WTC11 (cell line): ENCODE results near the gene CDK17. TPM values are rescaled to one million over a fixed set of nuclear protein-coding genes. Genes with fewer than 3 reads are reported as not detected.

Experiments used
- ATAC-seq: fragments of 200-7000 bp; cut with Tn5 transposase; 2 replicates; pipeline ENCODE4 v1.10.0; 2021; ENCODE audit warnings: mild to moderate bottlenecking, moderate library complexity
- CTCF ChIA-PET: fragments of 300-600 bp; sonication (Branson Sonifier 250); formaldehyde crosslinking; loops from one replicate; lab custom pipeline; 2021; ENCODE audit warnings: antibody characterized with exemption; lab: Charles Lee
- POLR2A ChIA-PET: fragments of 350-600 bp; sonication (Branson Sonifier 250); formaldehyde crosslinking; loops from one replicate; lab custom pipeline; 2021; ENCODE audit warnings: antibody characterized with exemption; lab: Charles Lee
- DNase-seq: peaks from one replicate; pipeline ENCODE4 v3.0.0; 2021; ENCODE audit warnings: low spot score
- H3K27ac Mint-ChIP-seq: 2 replicates; pipeline ENCODE4 v1.8.0; 2021; ENCODE audit warnings: mixed read lengths
- H3K27me3 Mint-ChIP-seq: 2 replicates; pipeline ENCODE4 v1.8.0; 2021; ENCODE audit warnings: low read depth, mild to moderate bottlenecking, moderate library complexity, mixed read lengths
- H3K36me3 Mint-ChIP-seq: 2 replicates; pipeline ENCODE4 v1.8.0; 2021; ENCODE audit warnings: mixed read lengths
- H3K4me1 Mint-ChIP-seq: 2 replicates; pipeline ENCODE4 v1.8.0; 2022; ENCODE audit warnings: mixed read lengths
- H3K4me3 Mint-ChIP-seq: 2 replicates; pipeline ENCODE4 v1.8.0; 2021; ENCODE audit warnings: mild to moderate bottlenecking, moderate library complexity, mixed read lengths
- H3K9me3 Mint-ChIP-seq: 2 replicates; pipeline ENCODE4 v1.8.0; 2021; ENCODE audit warnings: mixed read lengths
- ATF3 ChIP-seq: sonication (generic); formaldehyde crosslinking; conservative IDR thresholded peaks from 2 replicates; pipeline ENCODE4 v1.8.1; 2022; ENCODE audit warnings: mild to moderate bottlenecking, missing genetic modification reagents
- CDX4 ChIP-seq: fragments of 250-450 bp; sonication (Bioruptor Pico); IDR thresholded peaks from 2 replicates; pipeline ENCODE4 v1.9.0; 2021; ENCODE audit warnings: moderate library complexity, mild to moderate bottlenecking, inconsistent platforms, borderline replicate concordance
- ESRRA ChIP-seq: sonication (generic); formaldehyde crosslinking; IDR thresholded peaks from 2 replicates; pipeline ENCODE4 v1.8.1; 2022; ENCODE audit warnings: mild to moderate bottlenecking, missing genetic modification reagents, borderline replicate concordance
- FOXJ3 ChIP-seq: sonication (generic); formaldehyde crosslinking; IDR thresholded peaks from 2 replicates; pipeline ENCODE4 v1.9.0; 2021; ENCODE audit warnings: missing genetic modification reagents, mild to moderate bottlenecking, borderline replicate concordance
- FOXK1 ChIP-seq: sonication (generic); formaldehyde crosslinking; IDR thresholded peaks from 2 replicates; pipeline ENCODE4 v1.8.0; 2022; ENCODE audit warnings: mild to moderate bottlenecking, moderate library complexity, missing genetic modification reagents
- GABPB1 ChIP-seq: sonication (generic); formaldehyde crosslinking; IDR thresholded peaks from 2 replicates; pipeline ENCODE4 v1.8.1; 2023; ENCODE audit warnings: mild to moderate bottlenecking, missing genetic modification reagents
- HMGA2 ChIP-seq: fragments of 250-450 bp; sonication (Bioruptor Pico); IDR thresholded peaks from 2 replicates; pipeline ENCODE4 v1.4.0; 2021; ENCODE audit warnings: mild to moderate bottlenecking, moderate library complexity
- HMGXB4 ChIP-seq: sonication (generic); formaldehyde crosslinking; IDR thresholded peaks from 2 replicates; pipeline ENCODE4 v1.8.1; 2023; ENCODE audit warnings: mild to moderate bottlenecking, moderate library complexity, missing genetic modification reagents
- NR1H2 ChIP-seq: sonication (generic); formaldehyde crosslinking; IDR thresholded peaks from 2 replicates; pipeline ENCODE4 v1.9.0; 2021; ENCODE audit warnings: mild to moderate bottlenecking, moderate library complexity, missing genetic modification reagents
- PRDM15 ChIP-seq: sonication (generic); formaldehyde crosslinking; IDR thresholded peaks from 2 replicates; pipeline ENCODE4 v1.8.0; 2022; ENCODE audit warnings: missing genetic modification reagents
- RELA ChIP-seq: sonication (generic); formaldehyde crosslinking; IDR thresholded peaks from 2 replicates; pipeline ENCODE4 v1.8.1; 2022; ENCODE audit warnings: missing genetic modification reagents, mild to moderate bottlenecking, borderline replicate concordance
- RORB ChIP-seq: fragments of 250-450 bp; sonication (Bioruptor Pico); IDR thresholded peaks from 2 replicates; pipeline ENCODE4 v1.9.0; 2021; ENCODE audit warnings: mild to moderate bottlenecking
- STAT6 ChIP-seq: sonication (generic); formaldehyde crosslinking; conservative IDR thresholded peaks from 2 replicates; pipeline ENCODE4 v1.8.1; 2023; ENCODE audit warnings: mild to moderate bottlenecking, low read depth, missing genetic modification reagents, moderate library complexity
- TCF7 ChIP-seq: sonication (generic); formaldehyde crosslinking; IDR thresholded peaks from 2 replicates; pipeline ENCODE4 v1.8.0; 2022; ENCODE audit warnings: mild to moderate bottlenecking, low read depth, missing genetic modification reagents, moderate library complexity
- USF1 ChIP-seq: sonication (generic); formaldehyde crosslinking; IDR thresholded peaks from 2 replicates; pipeline ENCODE4 v1.8.0; 2022; ENCODE audit warnings: mild to moderate bottlenecking, missing genetic modification reagents
- total RNA-seq: library from RNA; stranded (reverse); gene quantifications from 3 replicates; pipeline ENCODE4 v1.2.3, GENCODE V29; 2021
- TF ChIP-seq, protein P1 (sequence below): sonication (generic); formaldehyde crosslinking; IDR thresholded peaks from 2 replicates; pipeline ENCODE4 v1.8.0; 2023; ENCODE audit warnings: mild to moderate bottlenecking, missing genetic modification reagents
- TF ChIP-seq, protein P2 (sequence below): sonication (generic); formaldehyde crosslinking; IDR thresholded peaks from 2 replicates; pipeline ENCODE4 v1.8.0; 2022; ENCODE audit warnings: mild to moderate bottlenecking, missing genetic modification reagents
- TF ChIP-seq, protein P3 (sequence below): sonication (generic); formaldehyde crosslinking; IDR thresholded peaks from 2 replicates; pipeline ENCODE4 v1.8.1; 2022; ENCODE audit warnings: mild to moderate bottlenecking, moderate library complexity, missing genetic modification reagents
- TF ChIP-seq, protein P4 (sequence below): sonication (generic); formaldehyde crosslinking; IDR thresholded peaks from 2 replicates; pipeline ENCODE4 v1.8.0; 2022; ENCODE audit warnings: mild to moderate bottlenecking, missing genetic modification reagents

CDK17 gene
- total RNA-seq, 1 experiment from 2014 or later = 20.0 TPM

- TF ChIP-seq, protein P1, sequence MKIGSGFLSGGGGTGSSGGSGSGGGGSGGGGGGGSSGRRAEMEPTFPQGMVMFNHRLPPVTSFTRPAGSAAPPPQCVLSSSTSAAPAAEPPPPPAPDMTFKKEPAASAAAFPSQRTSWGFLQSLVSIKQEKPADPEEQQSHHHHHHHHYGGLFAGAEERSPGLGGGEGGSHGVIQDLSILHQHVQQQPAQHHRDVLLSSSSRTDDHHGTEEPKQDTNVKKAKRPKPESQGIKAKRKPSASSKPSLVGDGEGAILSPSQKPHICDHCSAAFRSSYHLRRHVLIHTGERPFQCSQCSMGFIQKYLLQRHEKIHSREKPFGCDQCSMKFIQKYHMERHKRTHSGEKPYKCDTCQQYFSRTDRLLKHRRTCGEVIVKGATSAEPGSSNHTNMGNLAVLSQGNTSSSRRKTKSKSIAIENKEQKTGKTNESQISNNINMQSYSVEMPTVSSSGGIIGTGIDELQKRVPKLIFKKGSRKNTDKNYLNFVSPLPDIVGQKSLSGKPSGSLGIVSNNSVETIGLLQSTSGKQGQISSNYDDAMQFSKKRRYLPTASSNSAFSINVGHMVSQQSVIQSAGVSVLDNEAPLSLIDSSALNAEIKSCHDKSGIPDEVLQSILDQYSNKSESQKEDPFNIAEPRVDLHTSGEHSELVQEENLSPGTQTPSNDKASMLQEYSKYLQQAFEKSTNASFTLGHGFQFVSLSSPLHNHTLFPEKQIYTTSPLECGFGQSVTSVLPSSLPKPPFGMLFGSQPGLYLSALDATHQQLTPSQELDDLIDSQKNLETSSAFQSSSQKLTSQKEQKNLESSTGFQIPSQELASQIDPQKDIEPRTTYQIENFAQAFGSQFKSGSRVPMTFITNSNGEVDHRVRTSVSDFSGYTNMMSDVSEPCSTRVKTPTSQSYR (CRISPR knock-in tag) = no peak
- TF ChIP-seq ATF3 (CRISPR knock-in tag) (no peak), CDX4 (no peak), RELA (CRISPR knock-in tag) (no peak), ESRRA (CRISPR knock-in tag) (no peak), FOXK1 (CRISPR knock-in tag) (no peak)
- TF ChIP-seq, all 79 proteins: peak for 0
Observed at GRCh38 chr12:96424601-96425000, 24.4 kb upstream of the CDK17 start (continued).

DNA sequence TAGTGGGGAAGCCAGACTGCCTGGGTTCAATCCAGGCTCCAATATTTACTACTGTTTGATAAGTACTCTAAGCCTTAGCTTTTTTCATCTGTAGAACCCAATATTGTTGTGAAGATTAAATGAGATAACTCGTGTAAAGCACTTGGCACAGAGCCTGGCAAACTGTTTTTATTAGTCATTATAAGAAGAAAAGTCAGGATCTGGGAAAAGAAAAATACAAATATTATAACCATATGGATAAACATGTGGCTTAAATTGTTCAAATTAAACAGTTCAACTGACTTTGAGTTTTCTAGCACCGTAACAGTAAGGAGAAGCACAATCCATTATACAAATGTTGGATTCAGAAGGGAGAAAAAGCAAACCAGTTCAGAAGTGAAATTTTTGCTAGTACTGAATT is 22.0 kb upstream of the CDK17 start:
- DNase-seq (no peak), ATAC-seq (no peak)
- ChIA-PET CTCF (no interaction called here), POLR2A (no interaction called here)
- H3K27ac Mint-ChIP-seq = no peak overlapping the region
- no peak overlapping the region for H3K4me3 Mint-ChIP-seq
- H3K36me3 Mint-ChIP-seq = no peaks in the 10 kb centered on the region
- H3K27me3 Mint-ChIP-seq = no peaks in the 10 kb centered on the region
- peaks cover 3% of the 10 kb centered on the region for H3K4me1 Mint-ChIP-seq
- H3K9me3 Mint-ChIP-seq = no peaks in the 10 kb centered on the region
- TF ChIP-seq HMGA2 (CRISPR knock-in tag) (no peak), GABPB1 (no peak), STAT6 (CRISPR knock-in tag) (no peak), PRDM15 (no peak), NR1H2 (CRISPR knock-in tag) (no peak), USF1 (no peak), RORB (CRISPR knock-in tag) (no peak), TCF7 (CRISPR knock-in tag) (no peak), HMGXB4 (CRISPR knock-in tag) (no peak), FOXJ3 (CRISPR knock-in tag) (no peak)
- TF ChIP-seq, protein P2, sequence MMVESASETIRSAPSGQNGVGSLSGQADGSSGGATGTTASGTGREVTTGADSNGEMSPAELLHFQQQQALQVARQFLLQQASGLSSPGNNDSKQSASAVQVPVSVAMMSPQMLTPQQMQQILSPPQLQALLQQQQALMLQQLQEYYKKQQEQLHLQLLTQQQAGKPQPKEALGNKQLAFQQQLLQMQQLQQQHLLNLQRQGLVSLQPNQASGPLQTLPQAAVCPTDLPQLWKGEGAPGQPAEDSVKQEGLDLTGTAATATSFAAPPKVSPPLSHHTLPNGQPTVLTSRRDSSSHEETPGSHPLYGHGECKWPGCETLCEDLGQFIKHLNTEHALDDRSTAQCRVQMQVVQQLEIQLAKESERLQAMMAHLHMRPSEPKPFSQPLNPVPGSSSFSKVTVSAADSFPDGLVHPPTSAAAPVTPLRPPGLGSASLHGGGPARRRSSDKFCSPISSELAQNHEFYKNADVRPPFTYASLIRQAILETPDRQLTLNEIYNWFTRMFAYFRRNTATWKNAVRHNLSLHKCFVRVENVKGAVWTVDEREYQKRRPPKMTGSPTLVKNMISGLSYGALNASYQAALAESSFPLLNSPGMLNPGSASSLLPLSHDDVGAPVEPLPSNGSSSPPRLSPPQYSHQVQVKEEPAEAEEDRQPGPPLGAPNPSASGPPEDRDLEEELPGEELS = no peak
- TF ChIP-seq, protein P3, sequence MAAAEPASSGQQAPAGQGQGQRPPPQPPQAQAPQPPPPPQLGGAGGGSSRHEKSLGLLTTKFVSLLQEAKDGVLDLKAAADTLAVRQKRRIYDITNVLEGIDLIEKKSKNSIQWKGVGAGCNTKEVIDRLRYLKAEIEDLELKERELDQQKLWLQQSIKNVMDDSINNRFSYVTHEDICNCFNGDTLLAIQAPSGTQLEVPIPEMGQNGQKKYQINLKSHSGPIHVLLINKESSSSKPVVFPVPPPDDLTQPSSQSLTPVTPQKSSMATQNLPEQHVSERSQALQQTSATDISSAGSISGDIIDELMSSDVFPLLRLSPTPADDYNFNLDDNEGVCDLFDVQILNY = no peak
- TF ChIP-seq, protein P4, sequence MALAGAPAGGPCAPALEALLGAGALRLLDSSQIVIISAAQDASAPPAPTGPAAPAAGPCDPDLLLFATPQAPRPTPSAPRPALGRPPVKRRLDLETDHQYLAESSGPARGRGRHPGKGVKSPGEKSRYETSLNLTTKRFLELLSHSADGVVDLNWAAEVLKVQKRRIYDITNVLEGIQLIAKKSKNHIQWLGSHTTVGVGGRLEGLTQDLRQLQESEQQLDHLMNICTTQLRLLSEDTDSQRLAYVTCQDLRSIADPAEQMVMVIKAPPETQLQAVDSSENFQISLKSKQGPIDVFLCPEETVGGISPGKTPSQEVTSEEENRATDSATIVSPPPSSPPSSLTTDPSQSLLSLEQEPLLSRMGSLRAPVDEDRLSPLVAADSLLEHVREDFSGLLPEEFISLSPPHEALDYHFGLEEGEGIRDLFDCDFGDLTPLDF (CRISPR knock-in tag) = no peak
